GM12865 (cell line): ENCODE data around the gene TRIM44.
A peak's percentile ranks its signal among the peaks of the same experiment; 100 is the strongest.

Experiments
- DNase-seq: peaks from one replicate; pipeline ENCODE4 v3.0.0; 2010; ENCODE audit warnings: low read depth
- H3K4me3 ChIP-seq: 2 replicates; pipeline ENCODE4 v1.5.1; 2011; ENCODE audit warnings: mild to moderate bottlenecking, low read depth, low read length, control low read depth
- CTCF ChIP-seq: IDR thresholded peaks from 2 replicates; pipeline ENCODE4 v1.5.1; 2011; ENCODE audit warnings: low read length, control low read depth, low read depth, inconsistent platforms; ENCODE audit not compliant: insufficient read depth; ENCODE audit errors: missing control alignments

TRIM44 gene

GRCh38 chr11:35678471-35678870, 15.9 kb downstream of the TRIM44 start:
- no peak for DNase-seq
- no peak overlapping the region for H3K4me3 ChIP-seq
- no peak for TF ChIP-seq CTCF

- no peak for TF ChIP-seq CTCF
- no peak overlapping the region for H3K4me3 ChIP-seq
- no peak for DNase-seq
Measured at GRCh38 chr11:35678975-35679374, 16.4 kb downstream of the TRIM44 start.

GRCh38 chr11:35680506-35680905, 17.9 kb downstream of the TRIM44 start:
- TF ChIP-seq CTCF: no peak
- H3K4me3 ChIP-seq: no peak overlapping the region
- DNase-seq: no peak

- no peak for TF ChIP-seq CTCF
- peak; percentile 18 for DNase-seq
- H3K4me3 ChIP-seq: no peak overlapping the region
Measured at GRCh38 chr11:35681163-35681767, 18.7 kb downstream of the TRIM44 start.

- no peak for DNase-seq
- H3K4me3 ChIP-seq: no peak overlapping the region
- TF ChIP-seq CTCF: no peak
Measured at GRCh38 chr11:35682230-35683173, 19.9 kb downstream of the TRIM44 start.

GRCh38 chr11:35683728-35684339, 21.3 kb downstream of the TRIM44 start:
- TF ChIP-seq CTCF: no peak
- H3K4me3 ChIP-seq: no peak overlapping the region
- peak; percentile 17 for DNase-seq
